A549 (cell line): ENCODE results near the gene C14orf132.

Experiments used
- CHD2 ChIP-seq: fragments of 150-350 bp; IDR thresholded peaks from 2 replicates; pipeline ENCODE4 v1.6.1; 2014; ENCODE audit warnings: low read length; ENCODE audit not compliant: partially characterized antibody
- EP300 ChIP-seq, 2 experiments: fragments of >200 bp; sonication (Bioruptor Twin); formaldehyde crosslinking; IDR thresholded peaks; 2 replicates in 1 of 2; 3 replicates in 1 of 2; pipeline ENCODE4 v1.6.1; 2016 to 2017
- ESRRA ChIP-seq: fragments of 150-350 bp; IDR thresholded peaks from 2 replicates; pipeline ENCODE4 v1.6.1; 2014; ENCODE audit warnings: mild to moderate bottlenecking, low read length, borderline replicate concordance
- HDAC2 ChIP-seq: fragments of 200-600 bp; sonication (generic); IDR thresholded peaks from 2 replicates; pipeline ENCODE4 v1.6.1; 2016
- POLR2A ChIP-seq: IDR thresholded peaks from 2 replicates; pipeline ENCODE4 v1.6.1; 2012; ENCODE audit warnings: mild to moderate bottlenecking, low read length
- TF ChIP-seq, protein P1 (sequence below): fragments of >200 bp; sonication (Bioruptor Twin); formaldehyde crosslinking; IDR thresholded peaks from 3 replicates; pipeline ENCODE4 v1.5.1; 2016

DNA sequence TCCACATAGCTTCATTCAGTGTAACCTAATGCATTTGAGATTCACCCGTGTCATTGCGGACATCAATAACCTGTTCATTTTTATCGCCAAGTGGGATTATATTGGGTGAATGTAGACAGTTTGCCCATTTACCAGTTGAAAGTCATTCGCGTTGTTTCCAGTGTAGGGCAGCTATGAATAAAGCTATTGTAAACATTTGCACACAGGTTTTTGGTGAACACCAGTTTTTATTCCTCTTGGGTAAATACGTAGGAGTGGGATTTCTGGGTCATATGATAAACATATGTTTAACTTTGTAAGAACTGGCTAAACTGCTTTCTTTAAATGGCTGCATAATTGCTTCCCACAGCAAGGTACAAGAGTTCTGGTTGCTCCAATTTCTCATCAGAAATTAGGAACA lies 33.6 kb downstream of the C14orf132 start:
- TF ChIP-seq, protein P1, sequence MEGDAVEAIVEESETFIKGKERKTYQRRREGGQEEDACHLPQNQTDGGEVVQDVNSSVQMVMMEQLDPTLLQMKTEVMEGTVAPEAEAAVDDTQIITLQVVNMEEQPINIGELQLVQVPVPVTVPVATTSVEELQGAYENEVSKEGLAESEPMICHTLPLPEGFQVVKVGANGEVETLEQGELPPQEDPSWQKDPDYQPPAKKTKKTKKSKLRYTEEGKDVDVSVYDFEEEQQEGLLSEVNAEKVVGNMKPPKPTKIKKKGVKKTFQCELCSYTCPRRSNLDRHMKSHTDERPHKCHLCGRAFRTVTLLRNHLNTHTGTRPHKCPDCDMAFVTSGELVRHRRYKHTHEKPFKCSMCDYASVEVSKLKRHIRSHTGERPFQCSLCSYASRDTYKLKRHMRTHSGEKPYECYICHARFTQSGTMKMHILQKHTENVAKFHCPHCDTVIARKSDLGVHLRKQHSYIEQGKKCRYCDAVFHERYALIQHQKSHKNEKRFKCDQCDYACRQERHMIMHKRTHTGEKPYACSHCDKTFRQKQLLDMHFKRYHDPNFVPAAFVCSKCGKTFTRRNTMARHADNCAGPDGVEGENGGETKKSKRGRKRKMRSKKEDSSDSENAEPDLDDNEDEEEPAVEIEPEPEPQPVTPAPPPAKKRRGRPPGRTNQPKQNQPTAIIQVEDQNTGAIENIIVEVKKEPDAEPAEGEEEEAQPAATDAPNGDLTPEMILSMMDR: no peak
- TF ChIP-seq EP300 (IDR thresholded peaks at IDR 0.05) (no peak), CHD2 (no peak), POLR2A (no peak), HDAC2 (no peak), ESRRA (no peak)
